Erythroblast (primary cell): ENCODE data around the gene DOCK3.

Source experiments
- DNase-seq, 2 experiments: peaks; one replicate each; lab custom pipeline; 2025; lab: John Stamatoyannopoulos, UW
- GATA1 ChIP-seq: IDR thresholded peaks from 2 replicates; pipeline ENCODE4 v1.6.1; 2011; ENCODE audit warnings: low read depth, mild to moderate bottlenecking, control low read depth, low read length, moderate library complexity
- POLR2A ChIP-seq: IDR thresholded peaks from 2 replicates; pipeline ENCODE4 v1.6.1; 2011; ENCODE audit warnings: mild to moderate bottlenecking, low read length

Gene DOCK3

DNA sequence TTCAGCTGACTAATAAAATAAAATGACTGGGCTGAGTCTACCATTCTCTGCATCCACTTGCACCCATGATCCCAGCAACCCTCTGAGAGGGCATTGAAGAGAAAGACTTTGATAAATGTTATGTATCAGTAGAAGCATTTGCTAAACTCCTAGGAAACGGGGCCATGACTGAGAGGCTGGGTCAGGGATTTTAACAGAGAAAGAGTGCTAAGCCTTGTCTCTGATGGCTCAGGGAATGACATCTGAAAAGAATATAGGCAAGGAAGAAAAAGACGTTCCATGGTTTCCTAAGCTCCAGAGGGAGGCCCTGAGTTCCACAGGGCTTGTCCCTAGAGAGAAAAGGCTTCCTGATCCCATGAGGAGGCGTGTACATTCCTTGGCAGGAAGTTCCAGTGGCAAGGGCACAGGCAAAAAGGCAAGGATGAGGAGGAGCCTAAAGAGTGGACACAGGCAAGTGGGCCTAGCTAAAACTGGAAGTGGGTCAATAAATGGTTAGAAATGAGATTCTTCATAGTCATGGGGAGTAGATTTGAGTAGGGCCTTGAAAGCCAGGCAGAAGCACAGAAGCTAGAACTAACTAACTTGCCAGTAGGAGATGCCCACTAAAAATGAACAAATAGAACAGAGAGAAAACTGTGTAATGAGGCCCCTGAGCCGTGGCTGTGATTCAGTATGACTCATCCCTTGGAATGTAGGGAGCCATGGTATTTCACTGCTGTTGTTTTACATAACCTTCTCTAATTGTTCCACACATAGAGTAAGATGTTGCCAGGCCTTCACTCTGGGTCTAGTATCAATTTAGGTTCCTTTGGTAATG lies 665.5 kb downstream of the DOCK3 start:
- no peak for DNase-seq
- TF ChIP-seq GATA1 = no peak
- TF ChIP-seq POLR2A = no peak

DNA sequence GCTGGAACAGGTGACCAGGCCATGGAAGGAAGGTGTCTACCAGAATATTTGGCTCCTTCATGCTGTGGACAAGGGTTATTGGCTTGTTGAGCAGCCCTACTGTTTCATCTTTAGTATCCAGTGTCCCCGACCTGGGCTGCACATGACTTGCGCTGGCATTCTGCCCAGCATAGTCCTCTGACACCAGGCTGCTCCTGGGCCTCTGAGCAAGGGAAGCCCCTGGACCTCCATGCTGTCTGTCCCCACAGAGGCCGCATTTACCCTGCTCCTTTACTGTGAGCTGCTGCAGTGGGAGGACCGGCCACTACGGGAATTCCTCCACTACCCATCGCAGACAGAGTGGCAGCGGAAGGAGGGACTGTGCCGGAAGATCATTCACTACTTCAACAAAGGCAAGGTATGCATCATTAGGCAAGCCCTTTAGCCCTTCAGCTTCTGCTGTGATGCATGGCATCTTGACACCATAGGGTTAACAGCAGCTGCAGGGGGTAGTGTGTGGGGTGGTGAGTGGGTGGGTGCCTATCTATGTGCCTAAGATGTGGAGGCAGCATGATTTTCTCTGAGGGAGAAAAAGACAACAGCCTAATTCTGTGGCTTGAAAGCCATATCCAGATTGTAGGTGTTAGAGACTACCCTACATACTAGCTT lies 666.4 kb downstream of the DOCK3 start:
- no peak for DNase-seq

DNA sequence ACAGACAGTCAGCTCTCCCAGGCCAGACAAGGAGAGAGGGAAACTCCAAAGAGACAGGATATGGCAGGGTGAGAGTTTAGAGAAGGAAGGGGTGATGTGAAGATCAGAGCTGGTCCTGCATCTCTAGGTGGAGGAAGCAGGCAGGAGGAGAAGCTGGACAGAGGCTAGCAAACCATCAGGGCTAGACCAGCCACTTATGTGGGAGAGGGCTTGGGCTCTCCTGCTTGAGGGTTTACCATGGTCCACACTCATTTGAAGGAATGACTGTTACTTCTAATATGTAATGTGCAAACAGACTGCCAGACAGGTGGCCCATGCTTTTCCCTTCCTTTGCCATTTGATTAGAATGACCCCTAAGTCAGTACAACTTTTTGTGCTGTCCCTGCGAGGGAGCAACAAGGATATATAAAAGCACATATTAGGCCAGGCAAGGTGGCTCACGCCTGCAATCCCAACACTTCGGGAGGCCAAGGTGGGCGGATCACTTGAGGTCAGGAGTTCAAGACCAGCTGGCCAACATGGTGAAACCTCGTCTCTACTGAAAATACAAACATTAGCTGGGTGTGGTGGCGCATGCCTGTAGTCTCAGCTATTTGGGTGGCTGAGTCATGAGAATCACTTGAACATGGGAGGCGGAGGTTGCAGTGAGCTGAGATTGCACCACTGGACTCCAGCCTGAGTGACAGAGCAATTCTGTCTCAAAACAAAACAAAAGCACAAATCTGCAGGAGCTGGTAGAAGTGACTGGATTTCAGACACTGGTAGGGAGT lies 669.4 kb downstream of the DOCK3 start:
- DNase-seq = no peak
- TF ChIP-seq POLR2A = no peak
- TF ChIP-seq GATA1 = no peak

More for the DNA sequence above, 666.4 kb downstream of the DOCK3 start:
- TF ChIP-seq POLR2A (no peak), GATA1 (no peak)

DNA sequence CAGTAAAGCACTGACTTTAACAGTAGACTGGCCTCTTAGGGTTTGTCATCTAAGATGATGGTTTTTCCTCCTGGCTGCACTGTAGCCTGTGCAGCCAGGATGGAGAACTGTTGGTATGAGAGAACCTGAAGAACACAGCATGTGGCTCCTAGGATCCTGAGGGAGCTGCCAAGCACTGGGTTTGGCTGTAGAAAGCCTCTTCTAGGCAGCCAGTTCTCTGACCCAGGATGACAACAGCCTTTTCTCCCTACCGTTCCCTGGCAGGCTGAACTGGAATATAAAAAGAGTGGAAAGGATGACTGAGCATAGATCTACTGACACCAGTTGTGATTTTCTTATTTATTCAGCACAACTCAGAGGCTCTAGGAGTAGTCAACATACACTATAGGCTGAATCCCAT lies 676.0 kb downstream of the DOCK3 start:
- TF ChIP-seq GATA1 = no peak
- no peak for TF ChIP-seq POLR2A
- DNase-seq = no peak

DNA sequence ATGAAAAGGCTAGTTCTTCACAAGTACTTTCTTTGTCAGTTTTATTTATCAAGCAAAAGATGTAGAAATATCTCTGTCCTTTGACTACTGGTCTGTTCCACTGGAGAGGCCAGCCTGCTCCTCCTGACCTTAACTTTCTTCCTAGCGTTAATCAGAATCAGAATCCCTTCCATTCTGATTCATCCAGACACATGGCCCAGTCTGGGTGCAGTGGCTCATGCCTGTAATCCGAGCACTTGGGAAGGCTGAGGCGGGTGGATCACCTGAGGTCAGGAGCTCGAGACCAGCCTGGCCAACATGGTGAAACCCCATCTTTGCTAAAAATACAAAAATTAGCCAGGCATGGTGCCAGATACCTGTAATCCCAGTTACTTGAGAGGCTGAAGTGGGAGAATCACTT lies 678.4 kb downstream of the DOCK3 start:
- TF ChIP-seq POLR2A = no peak
- TF ChIP-seq GATA1 = no peak
- no peak for DNase-seq

DNA sequence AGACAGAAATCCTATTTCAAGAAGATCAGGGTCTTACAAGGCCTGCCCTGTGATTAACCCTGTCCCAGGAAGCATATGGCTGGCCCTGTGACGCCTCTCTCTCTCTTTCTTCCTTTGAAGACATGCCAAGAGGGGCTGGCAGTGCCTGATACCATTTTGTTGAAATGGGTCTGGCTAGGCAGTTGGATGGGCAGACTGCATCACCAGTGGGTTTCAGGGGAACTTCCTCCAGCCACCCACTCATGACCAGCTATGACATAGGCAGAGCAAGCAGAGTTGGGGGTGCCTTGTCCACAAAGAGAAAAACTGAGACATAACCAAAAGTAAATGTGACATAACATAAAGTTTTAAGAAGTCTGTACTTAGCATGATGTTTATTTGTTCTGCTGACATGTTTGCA lies 679.0 kb downstream of the DOCK3 start:
- no peak for TF ChIP-seq POLR2A
- no peak for TF ChIP-seq GATA1
- no peak for DNase-seq

DNA sequence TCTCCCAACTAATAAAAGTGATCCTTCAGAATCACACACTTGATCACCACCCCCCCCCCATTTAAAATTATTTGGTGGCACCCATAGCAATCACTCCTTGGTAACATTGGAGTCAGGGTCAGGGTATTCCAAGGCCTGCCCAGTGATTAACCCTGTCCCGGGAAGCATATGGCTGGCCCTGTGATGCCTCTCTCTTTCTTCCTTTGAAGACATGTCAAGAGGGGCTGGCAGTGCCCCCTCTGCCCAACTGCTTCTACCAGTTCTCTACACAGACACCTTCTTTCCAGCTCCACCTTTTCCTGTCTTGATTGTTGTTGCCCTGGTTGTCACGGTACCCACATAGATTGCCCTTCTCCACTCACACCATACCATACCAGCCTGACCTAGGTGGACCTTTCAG lies 679.4 kb downstream of the DOCK3 start:
- no peak for DNase-seq
- no peak for TF ChIP-seq GATA1
- TF ChIP-seq POLR2A = no peak

DNA sequence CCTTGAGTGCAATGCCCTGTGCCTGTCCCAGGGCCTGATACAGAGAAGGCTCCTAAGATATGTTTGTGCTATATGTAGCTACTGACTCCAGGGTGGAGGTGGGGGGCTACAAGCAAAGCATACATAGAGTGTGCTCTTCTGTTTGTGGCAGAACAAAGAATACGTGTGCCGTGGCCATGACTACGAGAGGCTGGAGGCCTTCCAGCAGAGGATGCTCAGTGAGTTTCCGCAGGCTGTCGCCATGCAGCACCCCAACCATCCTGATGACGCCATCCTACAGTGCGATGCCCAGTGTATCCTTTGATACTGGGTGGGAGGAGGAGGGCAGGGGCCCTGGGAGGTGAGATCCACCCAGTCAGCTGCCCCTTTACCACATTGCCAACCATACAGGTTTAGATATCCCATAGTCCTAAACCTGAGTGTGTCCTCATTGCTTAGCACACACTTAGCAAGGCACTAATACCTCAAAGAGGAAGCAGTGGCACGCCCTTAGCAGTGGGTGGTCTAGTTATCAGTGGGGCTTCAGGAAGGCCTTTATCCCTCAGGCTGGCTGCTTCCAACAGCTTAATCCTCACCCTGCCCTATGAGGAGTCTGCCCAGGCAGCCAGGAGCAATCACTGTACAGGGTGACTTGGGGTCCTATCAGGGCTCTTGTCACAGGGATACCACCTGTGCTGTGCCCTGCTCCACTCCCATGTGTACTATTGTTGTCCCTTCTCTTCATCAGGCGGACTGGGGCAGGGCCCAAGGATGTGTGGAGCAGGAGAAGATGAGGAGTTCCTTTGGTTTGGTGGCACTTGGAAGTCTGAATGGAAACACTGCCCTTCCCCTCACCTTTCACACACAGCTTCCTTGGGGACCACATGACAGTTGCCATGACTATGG lies 680.2 kb downstream of the DOCK3 start:
- TF ChIP-seq POLR2A (no peak), GATA1 (no peak)
- no peak for DNase-seq

DNA sequence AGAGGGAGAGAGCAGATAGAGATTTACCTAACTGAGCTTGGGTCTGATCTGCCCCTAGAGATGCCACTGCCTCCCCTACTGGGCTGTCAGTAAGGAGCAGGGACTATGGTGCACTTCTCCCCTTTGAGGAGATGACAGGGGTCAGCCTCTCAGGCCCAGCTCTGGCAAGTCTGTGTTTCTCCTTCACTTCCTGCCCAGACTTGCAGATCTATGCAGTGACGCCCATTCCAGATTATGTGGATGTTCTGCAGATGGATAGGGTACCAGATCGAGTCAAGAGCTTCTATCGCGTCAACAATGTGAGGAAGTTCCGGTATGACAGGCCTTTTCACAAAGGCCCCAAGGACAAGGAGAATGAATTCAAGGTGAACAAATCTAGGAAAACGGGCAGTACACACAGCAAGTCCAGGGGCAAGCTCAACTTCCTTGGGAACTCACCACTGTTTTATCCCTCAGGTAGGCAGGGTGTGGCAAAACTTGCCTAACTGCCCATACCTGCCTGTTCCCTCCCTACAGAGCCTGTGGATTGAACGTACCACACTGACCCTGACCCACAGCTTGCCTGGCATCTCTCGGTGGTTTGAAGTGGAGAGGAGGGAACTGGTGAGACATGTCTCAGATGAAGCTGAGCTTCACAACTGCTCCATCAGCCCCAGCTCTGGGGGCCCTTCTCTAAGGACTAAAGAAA lies 681.3 kb downstream of the DOCK3 start:
- no peak for TF ChIP-seq GATA1
- TF ChIP-seq POLR2A = no peak
- DNase-seq = no peak

DNA sequence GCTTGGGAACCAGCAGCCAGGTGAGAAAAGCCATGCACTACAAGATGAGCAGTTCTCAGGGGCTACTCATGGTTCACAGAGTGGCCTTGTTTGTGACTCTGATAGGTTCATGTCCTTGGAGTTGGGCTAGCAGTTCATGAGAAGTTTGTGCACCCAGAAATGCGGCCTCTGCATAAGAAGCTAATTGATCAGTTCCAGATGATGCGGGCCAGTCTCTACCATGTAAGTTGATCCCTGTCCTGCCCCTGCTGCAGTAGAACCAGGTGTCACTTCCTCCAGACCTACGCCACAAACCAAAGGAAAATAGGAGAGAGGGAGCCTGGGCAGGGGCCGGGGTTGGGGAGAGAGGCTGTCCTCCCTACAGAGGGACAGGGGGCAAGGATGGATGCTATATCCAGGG lies 683.1 kb downstream of the DOCK3 start:
- DNase-seq = no peak
- no peak for TF ChIP-seq GATA1
- no peak for TF ChIP-seq POLR2A

DNA sequence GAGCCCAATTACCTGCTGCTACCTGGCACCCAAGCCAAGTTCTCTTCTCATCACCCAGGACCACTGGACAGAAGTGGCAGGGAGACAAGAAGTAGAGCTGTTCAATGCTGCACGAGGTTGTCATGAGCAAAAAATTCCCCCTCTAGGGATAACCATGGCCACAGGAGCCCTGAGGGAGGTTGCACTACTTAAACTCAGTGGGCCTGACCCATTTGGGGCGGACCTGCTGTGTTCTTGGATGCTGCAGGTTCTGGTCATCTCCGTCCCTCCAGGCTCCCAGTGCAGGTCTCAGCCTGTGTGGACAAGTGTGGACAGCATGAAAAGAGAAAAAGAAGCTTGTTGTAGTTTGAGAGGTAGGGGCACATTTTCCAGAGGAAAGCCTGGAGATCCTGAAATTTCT lies 684.3 kb downstream of the DOCK3 start:
- no peak for DNase-seq
- no peak for TF ChIP-seq GATA1

DNA sequence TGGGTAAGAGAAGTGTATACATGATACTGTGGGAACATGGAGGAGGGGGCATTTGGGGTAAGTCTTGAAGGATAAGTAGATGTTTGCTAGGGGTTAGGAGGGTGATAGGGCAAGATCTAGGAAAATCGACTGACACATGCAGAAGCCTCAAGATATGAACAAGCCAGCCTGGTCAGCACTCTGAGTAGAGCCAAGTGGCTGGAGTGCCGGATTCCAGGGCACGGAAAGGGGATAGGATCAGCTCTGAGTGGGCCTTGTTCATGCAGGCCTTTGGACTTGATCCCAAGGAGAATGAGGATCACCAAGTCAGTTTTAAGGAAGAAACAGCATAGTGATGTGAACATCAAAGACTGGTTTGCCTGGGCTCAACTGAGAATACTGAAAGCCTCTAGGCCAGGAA lies 686.1 kb downstream of the DOCK3 start:
- TF ChIP-seq GATA1 (no peak), POLR2A (no peak)
- no peak for DNase-seq
